PC-3 (cell line): ENCODE results near the gene SLC30A3. TPM values are rescaled to one million over a fixed set of nuclear protein-coding genes. Genes with fewer than 3 reads are reported as not detected.

Source experiments
- ATAC-seq: fragments of 200-7000 bp; cut with Tn5 transposase; 2 replicates; pipeline ENCODE4 v1.9.1; 2020; ENCODE audit warnings: mild to moderate bottlenecking, moderate library complexity
- BruUV-seq: library from RNA; stranded (reverse); fragments of 400-500 nt; replicated peaks from 2 replicates; lab custom pipeline; 2021; lab: Mats Ljungman, UMichigan
- CTCF ChIA-PET: fragments of 300-600 bp; sonication (Branson Sonifier 250); formaldehyde crosslinking; loops from one replicate; lab custom pipeline; 2022; ENCODE audit warnings: antibody characterized with exemption; lab: Charles Lee
- POLR2A ChIA-PET: fragments of 300-600 bp; sonication (Branson Sonifier 250); formaldehyde crosslinking; loops from one replicate; lab custom pipeline; 2022; ENCODE audit warnings: antibody characterized with exemption; ENCODE audit not compliant: unreplicated experiment; lab: Charles Lee
- DNase-seq: peaks from one replicate; pipeline ENCODE4 v3.0.0-alpha.2; 2015
- H2AFZ ChIP-seq: fragments of 300-600 bp; sonication (generic); 2 replicates; pipeline ENCODE4 v1.6.0; 2016; ENCODE audit warnings: antibody characterized with exemption, low read length
- H3F3A ChIP-seq: fragments of 300-600 bp; sonication (generic); one replicate; pipeline ENCODE4 v1.6.0; 2017; ENCODE audit warnings: antibody characterized with exemption, low read length, control low read depth, mild to moderate bottlenecking; ENCODE audit not compliant: unreplicated experiment
- H3K27ac ChIP-seq: fragments of 300-600 bp; sonication (generic); 2 replicates; pipeline ENCODE4 v1.5.1; 2016; ENCODE audit warnings: mild to moderate bottlenecking, low read length
- H3K27me3 ChIP-seq: fragments of 300-600 bp; sonication (generic); 2 replicates; pipeline ENCODE4 v1.6.1; 2016; ENCODE audit warnings: low read length, mixed read lengths
- H3K36me3 ChIP-seq: fragments of 300-600 bp; sonication (generic); 2 replicates; pipeline ENCODE4 v1.6.1; 2016; ENCODE audit warnings: low read depth, mixed run types, low read length, mixed read lengths
- H3K4me1 ChIP-seq: fragments of 300-600 bp; sonication (generic); 2 replicates; pipeline ENCODE4 v1.5.1; 2016; ENCODE audit warnings: low read length; ENCODE audit not compliant: insufficient read depth
- H3K4me2 ChIP-seq: fragments of 300-600 bp; sonication (generic); 2 replicates; pipeline ENCODE4 v1.6.0; 2016; ENCODE audit warnings: low read length
- H3K4me3 ChIP-seq: fragments of 300-600 bp; sonication (generic); 2 replicates; pipeline ENCODE4 v1.5.1; 2016; ENCODE audit warnings: mild to moderate bottlenecking, low read length, mixed read lengths
- H3K79me2 ChIP-seq: fragments of 300-600 bp; sonication (generic); 2 replicates; pipeline ENCODE4 v1.6.1; 2017; ENCODE audit warnings: low read length, mixed read lengths
- H3K9ac ChIP-seq: fragments of 300-600 bp; sonication (generic); 2 replicates; pipeline ENCODE4 v1.6.0; 2016; ENCODE audit warnings: mild to moderate bottlenecking, low read length
- H3K9me2 ChIP-seq: fragments of 300-600 bp; sonication (generic); replicated peaks from 2 replicates; pipeline ENCODE4 v1.6.1; 2016; ENCODE audit warnings: mixed run types, low read length, mixed read lengths
- H3K9me3 ChIP-seq: fragments of 300-600 bp; sonication (generic); 2 replicates; pipeline ENCODE4 v1.6.1; 2016; ENCODE audit warnings: low read length, mixed read lengths
- H4K20me1 ChIP-seq: fragments of 300-600 bp; sonication (generic); 2 replicates; pipeline ENCODE4 v1.6.1; 2016; ENCODE audit warnings: low read length, mixed read lengths
- CTCF ChIP-seq: fragments of 300-600 bp; sonication (generic); conservative IDR thresholded peaks from 2 replicates; pipeline ENCODE4 v1.5.1; 2017; ENCODE audit warnings: antibody characterized with exemption, low read depth, mild to moderate bottlenecking, low read length
- EZH2 ChIP-seq: fragments of 300-600 bp; sonication (generic); IDR thresholded peaks from one replicate; pipeline ENCODE4 v1.6.1; 2017; ENCODE audit warnings: antibody characterized with exemption, mild to moderate bottlenecking, low read length; ENCODE audit not compliant: unreplicated experiment
- EZH2phosphoT487 ChIP-seq: fragments of 300-600 bp; sonication (generic); IDR thresholded peaks from 2 replicates; pipeline ENCODE4 v1.6.1; 2018; ENCODE audit warnings: mild to moderate bottlenecking, antibody characterized with exemption, low read length, borderline replicate concordance
- intact Hi-C: fragments of 100-400 bp; cut with micrococcal nuclease; formaldehyde crosslinking; loops from 2 replicates; pipeline ENCODE4 v1.9.0; 2023
- total RNA-seq: library from RNA; depleted of rRNA; stranded (reverse); fragments of >200 nt; gene quantifications from 2 replicates; pipeline ENCODE4 v1.2.3, GENCODE V29; 2014

The SLC30A3 gene
- total RNA-seq, 1 experiment from 2014 or later, result 0.36 TPM

DNA sequence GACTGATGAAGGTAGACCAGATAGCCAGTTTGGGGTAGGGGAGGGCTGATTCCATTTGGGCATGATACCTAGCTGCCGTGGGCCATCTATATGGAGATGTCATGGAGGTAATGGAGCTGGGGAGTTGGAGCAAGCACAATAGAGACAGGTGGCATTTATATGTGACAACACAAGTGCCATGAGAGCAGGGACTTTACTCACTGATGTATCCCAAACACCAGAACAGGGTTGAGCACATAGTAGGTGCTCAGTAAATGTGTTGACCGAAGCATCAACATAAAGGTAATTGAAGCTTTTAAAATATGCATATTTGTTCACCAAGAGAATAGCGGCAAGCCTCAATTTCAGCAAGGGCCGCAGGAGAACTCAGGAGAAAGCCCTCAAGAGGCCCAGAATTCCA, 15.0 kb downstream of the SLC30A3 start:
- TF ChIP-seq EZH2phosphoT487, result no peak
- no peak for TF ChIP-seq CTCF
- TF ChIP-seq EZH2, result no peak
- no peak overlapping the region for H3K27ac ChIP-seq
- DNase-seq (no peak), ATAC-seq (no peak)
- H3K9ac ChIP-seq, result no peak overlapping the region
- no peaks in the 10 kb centered on the region for H3K9me2 ChIP-seq
- H3K27me3 ChIP-seq, result no peaks in the 10 kb centered on the region
- no peaks in the 10 kb centered on the region for H3K79me2 ChIP-seq
- H3K36me3 ChIP-seq, result peaks cover 18% of the 10 kb centered on the region
- CTCF ChIA-PET, result no interaction called here
- H2AFZ ChIP-seq, result no peak overlapping the region
- H4K20me1 ChIP-seq, result no peaks in the 10 kb centered on the region
- no peak overlapping the region for H3K4me2 ChIP-seq
- intact Hi-C loops, result no loop called here
- H3K9me3 ChIP-seq, result no peaks in the 10 kb centered on the region
- POLR2A ChIA-PET, result no interaction called here
- no TSS peak for BruUV-seq
- no peaks in the 10 kb centered on the region for H3F3A ChIP-seq
- H3K4me3 ChIP-seq, result no peak overlapping the region
- H3K4me1 ChIP-seq, result peaks cover 11% of the 10 kb centered on the region

DNA sequence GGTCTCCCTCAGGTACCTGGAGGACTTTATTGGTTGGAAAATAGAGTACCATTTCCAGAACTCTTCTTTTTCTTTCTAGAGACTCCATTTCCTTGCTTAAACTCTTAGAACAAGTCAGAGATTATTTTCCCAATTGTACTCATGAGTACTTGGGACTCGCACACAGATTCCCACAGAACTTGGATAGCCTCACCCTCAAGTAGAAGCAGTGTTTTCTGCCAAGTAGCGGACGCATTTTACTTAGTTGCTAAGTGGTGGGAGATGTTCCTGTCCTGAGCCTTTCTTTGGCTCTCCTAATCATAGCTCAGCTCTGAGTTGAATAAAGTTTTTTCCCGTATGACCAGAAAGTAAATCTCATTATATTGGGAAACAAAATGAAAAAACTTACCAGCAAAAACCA, 17.2 kb downstream of the SLC30A3 start:
- no peak for ATAC-seq
- POLR2A ChIA-PET, result no interaction called here
- Histone ChIP-seq H3K9me2 (no peaks in the 10 kb centered on the region), H3K4me1 (peaks cover 11% of the 10 kb centered on the region), H3K27me3 (no peaks in the 10 kb centered on the region), H3K36me3 (peaks cover 40% of the 10 kb centered on the region), H4K20me1 (no peaks in the 10 kb centered on the region), H3K4me3 (no peak overlapping the region), H3K4me2 (no peak overlapping the region), H3K9ac (no peak overlapping the region), H3K9me3 (no peaks in the 10 kb centered on the region), H3K79me2 (no peaks in the 10 kb centered on the region), H3K27ac (no peak overlapping the region), H2AFZ (no peak overlapping the region), H3F3A (no peaks in the 10 kb centered on the region)
- no TSS peak for BruUV-seq
- intact Hi-C loops, result no loop called here
- DNase-seq, result no peak
- CTCF ChIA-PET, result no interaction called here
- TF ChIP-seq EZH2phosphoT487 (no peak), EZH2 (no peak), CTCF (no peak)

DNA sequence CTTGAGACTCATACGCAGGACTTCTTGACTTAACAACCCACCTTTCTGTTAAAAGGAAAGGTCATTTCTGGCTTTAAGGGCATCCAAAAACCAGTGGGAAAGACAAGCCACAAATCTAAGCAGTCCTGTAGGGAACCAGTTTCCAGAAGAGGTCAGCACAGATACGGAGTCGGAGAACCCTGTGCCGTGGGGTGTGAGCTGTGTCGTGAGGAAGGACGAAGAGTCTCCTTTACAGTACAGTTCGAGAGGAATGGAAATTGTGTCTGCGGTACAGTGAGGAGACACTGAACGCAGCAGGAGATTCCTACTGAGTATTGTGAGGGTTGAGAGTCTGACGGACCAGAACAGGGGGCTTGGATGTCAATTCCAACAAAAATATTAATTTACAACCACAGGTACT, 17.7 kb downstream of the SLC30A3 start:
- TF ChIP-seq EZH2phosphoT487 (no peak), EZH2 (no peak), CTCF (no peak)
- Histone ChIP-seq H3K9me3 (no peaks in the 10 kb centered on the region), H2AFZ (no peak overlapping the region), H3K9ac (no peak overlapping the region), H3K9me2 (no peaks in the 10 kb centered on the region), H3K4me1 (peaks cover 11% of the 10 kb centered on the region), H3K36me3 (peaks cover 40% of the 10 kb centered on the region), H3F3A (no peaks in the 10 kb centered on the region), H3K4me2 (no peak overlapping the region), H3K27ac (no peak overlapping the region), H3K79me2 (no peaks in the 10 kb centered on the region), H3K4me3 (no peak overlapping the region), H4K20me1 (no peaks in the 10 kb centered on the region), H3K27me3 (no peaks in the 10 kb centered on the region)
- intact Hi-C loops, result no loop called here
- DNase-seq, result no peak
- POLR2A ChIA-PET, result no interaction called here
- CTCF ChIA-PET, result no interaction called here
- ATAC-seq, result no peak
- TSS peak; percentile 10 for BruUV-seq
